NCI-H1092 treated with DMSO at 0.1 percent for 48 hours (cell line): ENCODE results near the gene GOLGA6D.
"Not testable (repeated sequence)": the region's sequence is repeated elsewhere in the genome, so short reads cannot be mapped to it uniquely, and the experiment has no call there.

Experiments
- DNase-seq: peaks from one replicate; lab custom pipeline; 2025; lab: John Stamatoyannopoulos, UW

The GOLGA6D gene

GRCh38 chr15:75282572-75282971 lies at the start of gene GOLGA6D:
TSS of gene GOLGA6D (plus strand) at chr15:75282835. CDS start at chr15:75282876, 41 bp downstream.
- DNase-seq, result not testable (repeated sequence)

- no peak for DNase-seq
Observed at GRCh38 chr15:75233504-75234190, 49.0 kb upstream of the GOLGA6D start.

GRCh38 chr15:75234191-75234810 lies 48.3 kb upstream of the GOLGA6D start:
- no peak for DNase-seq

- DNase-seq, result no peak
Observed at GRCh38 chr15:75235051-75235673, 47.5 kb upstream of the GOLGA6D start.

- no peak for DNase-seq
Observed at GRCh38 chr15:75235760-75236729, 46.6 kb upstream of the GOLGA6D start.

GRCh38 chr15:75237316-75237982 lies 45.2 kb upstream of the GOLGA6D start:
- DNase-seq, result no peak

GRCh38 chr15:75238150-75238549 lies 44.5 kb upstream of the GOLGA6D start:
- no peak for DNase-seq

- DNase-seq, result not testable (repeated sequence)
Observed at GRCh38 chr15:75245741-75246140, 36.9 kb upstream of the GOLGA6D start.

GRCh38 chr15:75248991-75249390 lies 33.6 kb upstream of the GOLGA6D start:
- DNase-seq, result not testable (repeated sequence)

- no peak for DNase-seq
Observed at GRCh38 chr15:75249726-75250125, 32.9 kb upstream of the GOLGA6D start.

GRCh38 chr15:75251343-75251742 lies 31.3 kb upstream of the GOLGA6D start:
- DNase-seq, result not testable (repeated sequence)

- DNase-seq, result not testable (repeated sequence)
Observed at GRCh38 chr15:75252285-75252684, 30.4 kb upstream of the GOLGA6D start.

- DNase-seq, result not testable (repeated sequence)
Observed at GRCh38 chr15:75258034-75258433, 24.6 kb upstream of the GOLGA6D start, which contains the start of gene GOLGA6C. TSS of gene GOLGA6C (plus strand) at chr15:75258334. CDS start at chr15:75258599, 265 bp downstream.

- DNase-seq, result not testable (repeated sequence)
Observed at GRCh38 chr15:75258620-75259343, 23.9 kb upstream of the GOLGA6D start.

- not testable (repeated sequence) for DNase-seq
Observed at GRCh38 chr15:75259873-75260272, 22.8 kb upstream of the GOLGA6D start.

- not testable (repeated sequence) for DNase-seq
Observed at GRCh38 chr15:75273751-75274359, 8.8 kb upstream of the GOLGA6D start.

- DNase-seq, result not testable (repeated sequence)
Observed at GRCh38 chr15:75274509-75275107, 8.0 kb upstream of the GOLGA6D start.

GRCh38 chr15:75275617-75276016 lies 7.0 kb upstream of the GOLGA6D start:
- DNase-seq, result not testable (repeated sequence)

- DNase-seq, result not testable (repeated sequence)
Observed at GRCh38 chr15:75278497-75278896, 4.1 kb upstream of the GOLGA6D start.

GRCh38 chr15:75284152-75284551 lies 1.5 kb downstream of the GOLGA6D start:
- DNase-seq, result not testable (repeated sequence)
